ENCODE data around the gene NEO1.

- TF ChIP-seq POLR2A (IDR thresholded peaks at IDR 0.05; ENCODE audit: low read length) (no peak), NPAS2 (CRISPR knock-in tag; IDR thresholded peaks at IDR 0.05; ENCODE audit: borderline replicate concordance) (no peak), BHLHE40 (IDR thresholded peaks at IDR 0.05; ENCODE audit: low read depth, low read length) (no peak), CTCF (IDR thresholded peaks at IDR 0.05) (no peak), CBX8 (IDR thresholded peaks at IDR 0.05) (no peak), FOSL2 (IDR thresholded peaks at IDR 0.05) (no peak), FOSL2 (CRISPR knock-in tag; IDR thresholded peaks at IDR 0.05) (no peak), BCL3 (IDR thresholded peaks at IDR 0.05) (no peak), MYC (IDR thresholded peaks at IDR 0.05; ENCODE audit: borderline replicate concordance, low read length) (no peak)
Measured at GRCh38 chr15:73227433-73228056, 175.3 kb downstream of the NEO1 start.
